Measurements from ENCODE around the gene MSANTD2. TPM values are rescaled to one million over a fixed set of nuclear protein-coding genes. Genes with fewer than 3 reads are reported as not detected.

Gene MSANTD2
- total and polyA plus RNA-seq, 2 of the 4 experiments (the other 2 are of a cell fraction): 5.0 to 6.0 TPM

- Histone ChIP-seq H2BK5ac (ENCODE audit: low read depth, low read length, poor library complexity, severe bottlenecking) (no peak overlapping the region), H2BK20ac (ENCODE audit: low read depth, low read length) (no peak overlapping the region), H3K27ac (ENCODE audit: insufficient read depth, low read length) (no peak overlapping the region), H3K9ac (ENCODE audit: low read depth, low read length) (no peak overlapping the region), H3K18ac (ENCODE audit: low read depth, low read length) (no peak overlapping the region), H3K9me3 (ENCODE audit: control insufficient read depth, insufficient read depth, low read length) (no peaks in the 10 kb centered on the region), H3K14ac (replicated peaks; ENCODE audit: low read depth, low read length) (no peak overlapping the region), H3K4me3 (ENCODE audit: insufficient read depth, low read depth, low read length) (no peak overlapping the region), H3K27me3 (ENCODE audit: control insufficient read depth, insufficient read depth, low read length) (peaks cover 89% of the 10 kb centered on the region), H3K4me1 (ENCODE audit: control insufficient read depth, insufficient read depth, low read length) (no peaks in the 10 kb centered on the region; the same call in 1 of the 2 replicates), H4K91ac (ENCODE audit: insufficient read depth, low read depth, low read length) (no peak overlapping the region), H2BK120ac (ENCODE audit: low read depth, low read length) (no peak overlapping the region), H3K23ac (ENCODE audit: low read depth, low read length) (no peak overlapping the region), H2BK15ac (ENCODE audit: low read depth, low read length) (no peak overlapping the region), H2AFZ (replicated peaks; ENCODE audit: low read length, poor library complexity) (no peak overlapping the region), H3K36me3 (ENCODE audit: control insufficient read depth, insufficient read depth, low read length) (no peaks in the 10 kb centered on the region), H2AK9ac (replicated peaks; ENCODE audit: low read depth, low read length, poor library complexity) (no peak overlapping the region), H3K79me1 (ENCODE audit: low read depth in 1 of 2, low read length in 2 of 2) (no peaks in the 10 kb centered on the region), H4K8ac (ENCODE audit: low read depth in 2 of 2, low read length in 2 of 2) (no peak overlapping the region), H2AK5ac (ENCODE audit: low read depth, low read length) (no peak overlapping the region), H3K4me2 (ENCODE audit: low read depth, low read length) (no peak overlapping the region), H4K5ac (ENCODE audit: low read depth, low read length) (no peak overlapping the region), H3K9me1 (ENCODE audit: insufficient read depth, low read length) (no peaks in the 10 kb centered on the region; the same call in 1 of the 2 replicates), H4K20me1 (ENCODE audit: insufficient read depth, low read length) (no peaks in the 10 kb centered on the region), H3K4ac (ENCODE audit: low read depth, low read length) (no peak overlapping the region), H3K56ac (ENCODE audit: extremely low read depth, insufficient read depth, low read length) (no peak overlapping the region)
- ChIA-PET POLR2A (ENCODE audit: unreplicated experiment) (no interaction called here), CTCF (no interaction called here)
- 47% methylated on average over 2 of the region's 4 CpGs; no CpG with 5 or more reads in 1 of the 2 experiments for WGBS, 2 experiments (ENCODE audit: extremely low coverage in 2 of 2, insufficient read length in 1 of 2)
- no peak for ATAC-seq (ENCODE audit: low read depth)
- dilution Hi-C loops (cut with HindIII; ENCODE audit: low sequenced_read_pairs, unreplicated experiment): no loop called here
- in situ Hi-C loops (cut with MboI; ENCODE audit: low sequenced_read_pairs): no loop called here
- TF ChIP-seq BHLHE40 (IDR thresholded peaks at IDR 0.05; ENCODE audit: low read depth, low read length) (no peak), USF2 (IDR thresholded peaks at IDR 0.05; ENCODE audit: low read depth, low read length) (no peak), SMC3 (IDR thresholded peaks at IDR 0.05; ENCODE audit: low read depth, low read length) (no peak), CEBPB (IDR thresholded peaks at IDR 0.05; ENCODE audit: low read depth, low read length) (no peak), MXI1 (IDR thresholded peaks at IDR 0.05; ENCODE audit: borderline replicate concordance, low read depth, low read length) (no peak)
- BruUV-seq (replicated peaks): no TSS peak
- DNase-seq: no peak
- intact Hi-C loops (cut with micrococcal nuclease): no loop called here
Measured at GRCh38 chr11:124842305-124842704, 42.1 kb upstream of the MSANTD2 start.
